H1 (cell line): ENCODE results near the gene CCDC102A. TPM values are rescaled to one million over a fixed set of nuclear protein-coding genes. Genes with fewer than 3 reads are reported as not detected.

ENCODE experiments used
- CEBPB ChIP-seq: IDR thresholded peaks from 2 replicates; pipeline ENCODE4 v1.6.1; 2012; ENCODE audit warnings: low read depth, low read length
- CHD2 ChIP-seq: IDR thresholded peaks from 2 replicates; pipeline ENCODE4 v1.6.1; 2012; ENCODE audit warnings: low read length, improper control_type of control experiment
- CREB1 ChIP-seq: IDR thresholded peaks from 2 replicates; pipeline ENCODE4 v1.6.1; 2012; ENCODE audit warnings: inconsistent platforms
- CTCF ChIP-seq, 3 experiments: IDR thresholded peaks; 1 replicate in 2 of 3; 2 replicates in 1 of 3; pipeline versions ENCODE4 v1.5.1 to v1.6.1; 2011; ENCODE audit warnings: low read length in 3 of 3, mild to moderate bottlenecking in 3 of 3, inconsistent platforms in 2 of 3, low read depth in 1 of 3, moderate library complexity in 1 of 3; ENCODE audit not compliant: insufficient read depth in 1 of 3; ENCODE audit errors: control extremely low read depth in 1 of 3
- HDAC2 ChIP-seq, 2 experiments: fragments of 300-600 bp in 1 of 2; sonication (generic) in 1 of 2; IDR thresholded peaks; 2 replicates each; pipeline ENCODE4 v1.6.1; 2011 to 2012; ENCODE audit warnings: low read depth in 2 of 2, low read length in 2 of 2, mild to moderate bottlenecking in 2 of 2, moderate library complexity in 2 of 2, borderline replicate concordance in 1 of 2, inconsistent platforms in 1 of 2
- KDM1A ChIP-seq: fragments of 200-600, 300-600 bp; sonication (generic); IDR thresholded peaks from 2 replicates; pipeline ENCODE4 v1.7.1; 2016; ENCODE audit warnings: mild to moderate bottlenecking, low read length, borderline replicate concordance
- POU5F1 ChIP-seq: IDR thresholded peaks from 2 replicates; pipeline ENCODE4 v1.6.1; 2011; ENCODE audit warnings: low read depth, mild to moderate bottlenecking, low read length, moderate library complexity
- RAD21 ChIP-seq, 2 experiments: IDR thresholded peaks in 1 of 2; conservative IDR thresholded peaks in 1 of 2; 2 replicates each; pipeline ENCODE4 v1.6.1; 2011; ENCODE audit warnings: low read depth in 2 of 2, low read length in 2 of 2, improper control_type of control experiment in 1 of 2, inconsistent platforms in 1 of 2, mild to moderate bottlenecking in 1 of 2, moderate library complexity in 1 of 2
- SAP30 ChIP-seq: fragments of 300-600 bp; sonication (generic); IDR thresholded peaks from 2 replicates; pipeline ENCODE4 v1.7.1; 2012; ENCODE audit warnings: low read length, moderate library complexity, mild to moderate bottlenecking, inconsistent platforms; ENCODE audit not compliant: insufficient read depth, insufficient replicate concordance
- SP1 ChIP-seq: IDR thresholded peaks from 2 replicates; pipeline ENCODE4 v1.6.1; 2011; ENCODE audit warnings: low read depth, low read length
- SRF ChIP-seq: IDR thresholded peaks from 2 replicates; pipeline ENCODE4 v1.6.1; 2011; ENCODE audit warnings: mild to moderate bottlenecking, low read depth, low read length, moderate library complexity
- TEAD4 ChIP-seq: IDR thresholded peaks from 2 replicates; pipeline ENCODE4 v1.6.1; 2012; ENCODE audit warnings: low read depth, low read length, inconsistent platforms, mixed read lengths
- polyA plus RNA-seq, 7 experiments: library from polyadenylated mRNA; depleted of rRNA in 3 of 7; stranded (reverse) in 5 of 7; unstranded in 2 of 7; fragments of >200 nt in 5 of 7; fragments of 200-250 nt in 2 of 7; gene quantifications; 1 replicate in 5 of 7; 2 replicates in 1 of 7; 4 replicates in 1 of 7; pipeline versions ENCODE4 v1.2.1 to v1.2.3, GENCODE V29; 2011 to 2013; ENCODE audit warnings: missing spikeins in 2 of 7, mixed read lengths in 2 of 7
- total RNA-seq: library from RNA; stranded (reverse); fragmentation: NEBNext Ultra II Directional; extraction: Animal tissue kit (Norgen Biotek cat#: 25700); gene quantifications from 2 replicates; pipeline ENCODE4 v1.2.1, GENCODE V29; 2021
- TF ChIP-seq, protein P1 (sequence below): IDR thresholded peaks from 2 replicates; pipeline ENCODE4 v1.6.1; 2012; ENCODE audit warnings: inconsistent platforms

The CCDC102A gene
- total and polyA plus RNA-seq, 2 of the 8 experiments (the other 6 are each of a cell fraction or from before 2014, with no cell fraction given), result 4.0 to 7.5 TPM

- no peak for TF ChIP-seq SAP30
- TF ChIP-seq KDM1A, result peak; percentile 93
- TF ChIP-seq RAD21 (IDR thresholded peaks at IDR 0.05 in 1 of 2, conservative IDR thresholded peaks at IDR 0.05 in 1 of 2; ENCODE audit: low read depth in 2 of 2, low read length in 2 of 2), result no peak
- TF ChIP-seq CREB1, result 0 out of 2 replicates have a peak, but pooled peaks have one; percentile 20
- TF ChIP-seq CTCF (IDR thresholded peaks at IDR 0.05; ENCODE audit: control extremely low read depth in 1 of 3, insufficient read depth in 1 of 3, low read depth in 1 of 3, low read length in 3 of 3), result peak in 2 of 3 experiments; percentile 10 to 12; a peak in 2 of 4 replicates
- TF ChIP-seq SP1, result peak; percentile 95
- TF ChIP-seq, protein P1, sequence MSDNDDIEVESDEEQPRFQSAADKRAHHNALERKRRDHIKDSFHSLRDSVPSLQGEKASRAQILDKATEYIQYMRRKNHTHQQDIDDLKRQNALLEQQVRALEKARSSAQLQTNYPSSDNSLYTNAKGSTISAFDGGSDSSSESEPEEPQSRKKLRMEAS, result peak; percentile 19; the same call in 1 of the 2 replicates
- peak in 1 of 2 experiments; percentile 58; a peak in 1 of 4 replicates for TF ChIP-seq HDAC2 (IDR thresholded peaks at IDR 0.05; ENCODE audit: borderline replicate concordance in 1 of 2, low read depth in 2 of 2, low read length in 2 of 2)
- TF ChIP-seq CHD2, result peak; percentile 85
- no peak for TF ChIP-seq SRF
- TF ChIP-seq CEBPB, result no peak
- TF ChIP-seq POU5F1, result no peak
- TF ChIP-seq TEAD4, result peak; percentile 29; the same call in 1 of the 2 replicates
Measured at GRCh38 chr16:57535680-57536305, 578 bp downstream of the CCDC102A start (continued).
